Choroid plexus epithelial cell (primary cell): ENCODE data around the gene DRAM1.
"Not testable (repeated sequence)": the region's sequence is repeated elsewhere in the genome, so short reads cannot be mapped to it uniquely, and the experiment has no call there.

Experiments
- DNase-seq: peaks from one replicate; pipeline ENCODE4 v3.0.0-alpha.2; 2010; ENCODE audit warnings: low read depth
- H3K4me3 ChIP-seq: 2 replicates; pipeline ENCODE4 v1.5.1; 2011; ENCODE audit warnings: low read depth, mild to moderate bottlenecking, control low read depth, low read length, moderate library complexity
- CTCF ChIP-seq: conservative IDR thresholded peaks from 2 replicates; pipeline ENCODE4 v1.5.1; 2011; ENCODE audit warnings: low read depth, mild to moderate bottlenecking, control low read depth, inconsistent platforms, low read length, moderate library complexity

The DRAM1 gene

DNA sequence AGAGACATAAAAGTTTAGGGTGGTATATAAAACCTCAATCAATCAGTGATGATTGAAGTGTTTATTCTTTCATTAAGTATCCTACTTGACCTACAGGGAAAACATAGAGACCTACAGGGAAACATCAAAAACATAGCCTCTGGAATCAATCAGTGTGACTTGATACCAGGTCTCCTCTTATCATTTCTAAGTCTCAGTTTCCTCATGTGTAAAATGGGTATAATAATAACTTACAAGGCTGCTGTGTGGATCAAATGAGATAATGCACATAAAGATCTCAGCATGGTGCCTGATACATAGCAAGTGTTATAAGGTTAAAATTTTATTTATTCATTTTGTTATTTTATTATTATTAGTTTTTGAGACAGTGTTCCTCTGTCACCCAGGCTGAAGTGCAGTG lies 24.4 kb upstream of the DRAM1 start:
- H3K4me3 ChIP-seq = no peak overlapping the region
- TF ChIP-seq CTCF = no peak
- DNase-seq = no peak

DNA sequence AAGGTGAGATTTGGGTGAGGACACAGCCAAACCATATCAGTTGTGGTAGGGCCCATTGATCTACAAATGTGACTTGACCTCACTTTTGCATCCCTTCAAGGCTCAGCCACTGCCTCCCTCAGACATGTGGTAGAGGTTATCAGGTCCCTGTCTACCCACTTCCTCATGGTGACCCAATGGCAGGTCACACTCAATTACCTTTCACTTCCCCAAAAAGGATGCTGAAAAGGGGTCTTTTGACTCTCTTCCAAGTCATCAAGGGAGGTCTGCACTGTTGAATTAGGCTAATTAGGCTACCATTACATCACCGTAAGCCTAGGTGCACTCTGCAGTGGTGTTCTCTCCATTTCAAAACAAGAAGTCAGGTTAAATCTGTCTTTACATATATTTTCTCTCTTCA lies 22.6 kb upstream of the DRAM1 start:
- H3K4me3 ChIP-seq = no peak overlapping the region
- DNase-seq = no peak
- no peak for TF ChIP-seq CTCF

- H3K4me3 ChIP-seq = no peak overlapping the region
- DNase-seq = peak; percentile 69
- TF ChIP-seq CTCF = no peak
These were observed 22.0 kb upstream of the DRAM1 start for GRCh38 chr12:101855364-101855884.

- no peak for DNase-seq
- TF ChIP-seq CTCF = no peak
- H3K4me3 ChIP-seq = no peak overlapping the region
These were observed 21.4 kb upstream of the DRAM1 start for GRCh38 chr12:101855976-101856375.

DNA sequence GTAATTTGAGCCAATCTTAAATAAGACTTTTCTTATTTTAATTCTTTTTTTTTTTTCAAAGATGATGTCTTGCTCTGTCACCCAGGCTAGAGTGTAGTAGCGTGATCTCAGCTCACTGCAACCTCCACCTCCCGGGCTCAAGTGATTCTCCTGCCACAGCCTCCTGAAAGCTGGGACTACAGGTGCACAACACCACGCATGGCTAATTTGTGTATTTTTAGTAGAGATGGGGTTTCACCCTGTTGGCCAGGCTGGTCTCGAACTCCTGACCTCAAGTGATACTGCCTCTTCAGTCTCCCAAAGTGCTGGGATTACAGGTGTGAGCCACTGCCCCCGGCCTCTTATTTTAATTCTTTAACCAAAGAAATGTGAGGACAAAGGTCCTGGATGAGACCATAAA lies 20.8 kb upstream of the DRAM1 start:
- not testable (repeated sequence) for H3K4me3 ChIP-seq, DNase-seq

DNA sequence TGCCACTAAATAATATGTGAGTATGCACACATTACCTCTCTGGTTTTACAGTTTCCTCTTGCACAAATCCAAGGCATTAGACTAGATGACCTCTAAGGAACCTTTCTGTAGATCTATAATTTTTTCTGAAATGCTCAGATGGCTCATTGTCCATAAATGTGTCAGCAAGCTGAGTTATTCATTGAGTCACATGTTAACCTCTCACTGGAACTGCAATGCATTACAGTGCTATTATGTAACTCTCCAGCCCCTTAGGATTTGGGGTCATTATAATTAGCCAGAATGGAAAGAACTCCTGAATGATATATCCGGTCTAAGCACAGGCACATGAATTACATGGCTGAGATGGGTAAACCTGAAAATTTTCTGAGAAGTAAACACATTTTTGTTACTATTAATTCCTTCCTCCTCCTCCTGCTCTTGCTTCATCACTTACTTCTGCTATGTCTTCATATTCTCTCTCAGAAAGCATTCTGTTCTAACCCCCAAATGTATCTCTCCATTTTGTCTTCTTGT lies 20.3 kb upstream of the DRAM1 start:
- no peak for TF ChIP-seq CTCF
- no peak overlapping the region for H3K4me3 ChIP-seq
- peak; percentile 89 for DNase-seq

- no peak for DNase-seq
- TF ChIP-seq CTCF = no peak
- no peak overlapping the region for H3K4me3 ChIP-seq
These were observed 19.0 kb upstream of the DRAM1 start for GRCh38 chr12:101858361-101858760.
